MM.1S (cell line): ENCODE results near the gene KCNIP4.

ENCODE experiments used
- CTCF ChIP-seq: fragments of 300-600 bp; sonication (generic); IDR thresholded peaks from 2 replicates; pipeline ENCODE4 v1.5.1; 2016; ENCODE audit warnings: antibody characterized with exemption, low read length, mixed read lengths
- EZH2 ChIP-seq: fragments of 300-600 bp; sonication (generic); optimal IDR thresholded peaks from 2 replicates; pipeline ENCODE3; 2017; ENCODE audit warnings: low read depth, mild to moderate bottlenecking, antibody characterized with exemption, low read length, mixed read lengths
- EZH2phosphoT487 ChIP-seq: fragments of 300-600 bp; sonication (generic); IDR thresholded peaks from 2 replicates; pipeline ENCODE4 v1.6.1; 2018; ENCODE audit warnings: antibody characterized with exemption, low read length

- TF ChIP-seq EZH2: no peak
- TF ChIP-seq CTCF: no peak
- no peak for TF ChIP-seq EZH2phosphoT487
Measured at GRCh38 chr4:20778896-20779295, 1169.7 kb downstream of the KCNIP4 start.
